Subcutaneous abdominal adipose tissue (tissue), 5 donors: ENCODE results near the gene MUC5AC.

Experiments
- H3K27ac ChIP-seq: one replicate; pipeline ENCODE4 v1.7.0; 2013; ENCODE audit warnings: low read depth, mild to moderate bottlenecking, inconsistent platforms, low read length, moderate library complexity
- H3K27me3 ChIP-seq, 5 donors: one replicate each; pipeline ENCODE4 v1.7.0; 2013; ENCODE audit warnings: low read length in 5 of 5, inconsistent platforms in 1 of 5; ENCODE audit not compliant: control insufficient read depth in 5 of 5, insufficient read depth in 4 of 5
- H3K36me3 ChIP-seq, 5 donors: one replicate each; pipeline ENCODE4 v1.7.0; 2013; ENCODE audit warnings: low read length in 5 of 5; ENCODE audit not compliant: control insufficient read depth in 5 of 5, insufficient read depth in 5 of 5
- H3K4me1 ChIP-seq, 5 donors: one replicate each; pipeline ENCODE4 v1.7.0; 2013; ENCODE audit warnings: low read length in 5 of 5, mild to moderate bottlenecking in 3 of 5, moderate library complexity in 1 of 5; ENCODE audit not compliant: control insufficient read depth in 5 of 5, insufficient read depth in 5 of 5
- H3K4me3 ChIP-seq, 5 donors: one replicate each; pipeline ENCODE4 v1.7.0; 2013; ENCODE audit warnings: low read length in 5 of 5, low read depth in 1 of 5
- H3K9ac ChIP-seq, 5 donors: one replicate each; pipeline ENCODE4 v1.7.0; 2013; ENCODE audit warnings: low read length in 5 of 5, mild to moderate bottlenecking in 4 of 5, moderate library complexity in 3 of 5
- H3K9me3 ChIP-seq, 5 donors: one replicate each; pipeline ENCODE4 v1.7.0; 2013; ENCODE audit warnings: low read length in 5 of 5; ENCODE audit not compliant: control insufficient read depth in 5 of 5
- donor health status: healthy.
- donor health status: healthy.
- donor health status: healthy.
- donor health status: healthy.
- donor health status: healthy.

MUC5AC gene

GRCh38 chr11:1116104-1116503 lies 41.6 kb upstream of the MUC5AC start:
- Histone ChIP-seq H3K4me1 (peaks cover 0 to 1% (median 0%) of the 10 kb centered on the region in 5 donors), H3K9me3 (no peaks in the 10 kb centered on the region), H3K36me3 (no peaks in the 10 kb centered on the region), H3K27ac (no peak overlapping the region), H3K4me3 (no peak overlapping the region), H3K27me3 (peaks cover 7 to 17% (median 11%) of the 10 kb centered on the region in 5 donors), H3K9ac (no peak overlapping the region)

- Histone ChIP-seq H3K27me3 (peaks cover 7 to 15% (median 13%) of the 10 kb centered on the region in 5 donors), H3K27ac (no peak overlapping the region), H3K9me3 (no peaks in the 10 kb centered on the region), H3K4me1 (no peaks in the 10 kb centered on the region), H3K36me3 (no peaks in the 10 kb centered on the region), H3K4me3 (no peak overlapping the region), H3K9ac (no peak overlapping the region)
Observed at GRCh38 chr11:1116666-1117390, 40.9 kb upstream of the MUC5AC start.

- Histone ChIP-seq H3K4me1 (no peaks in the 10 kb centered on the region), H3K27me3 (peaks cover 6 to 19% (median 15%) of the 10 kb centered on the region in 5 donors), H3K9me3 (peaks cover 0 to 5% (median 0%) of the 10 kb centered on the region in 5 donors), H3K9ac (no peak overlapping the region), H3K36me3 (no peaks in the 10 kb centered on the region), H3K4me3 (no peak overlapping the region), H3K27ac (no peak overlapping the region)
Observed at GRCh38 chr11:1117992-1118391, 39.8 kb upstream of the MUC5AC start.

GRCh38 chr11:1118755-1119603 lies 38.8 kb upstream of the MUC5AC start:
- H3K27ac ChIP-seq: no peak overlapping the region
- peaks cover 0 to 5% (median 0%) of the 10 kb centered on the region in 5 donors for H3K9me3 ChIP-seq
- no peaks in the 10 kb centered on the region for H3K36me3 ChIP-seq
- no peak overlapping the region for H3K9ac ChIP-seq
- H3K27me3 ChIP-seq: peaks cover 9 to 25% (median 19%) of the 10 kb centered on the region in 5 donors
- no peaks in the 10 kb centered on the region for H3K4me1 ChIP-seq
- no peak overlapping the region for H3K4me3 ChIP-seq

GRCh38 chr11:1119604-1120146 lies 38.1 kb upstream of the MUC5AC start:
- Histone ChIP-seq H3K27me3 (peaks cover 9 to 25% (median 20%) of the 10 kb centered on the region in 5 donors), H3K4me1 (peaks cover 0 to 3% (median 0%) of the 10 kb centered on the region in 5 donors), H3K27ac (no peak overlapping the region), H3K9me3 (peaks cover 0 to 8% (median 0%) of the 10 kb centered on the region in 5 donors), H3K36me3 (no peaks in the 10 kb centered on the region), H3K9ac (no peak overlapping the region), H3K4me3 (no peak overlapping the region)

GRCh38 chr11:1120532-1121330 lies 37.0 kb upstream of the MUC5AC start:
- Histone ChIP-seq H3K9ac (no peak overlapping the region), H3K4me3 (no peak overlapping the region), H3K9me3 (peaks cover 0 to 8% (median 0%) of the 10 kb centered on the region in 5 donors), H3K27me3 (peaks cover 10 to 26% (median 20%) of the 10 kb centered on the region in 5 donors), H3K27ac (no peak overlapping the region), H3K4me1 (peaks cover 0 to 7% (median 0%) of the 10 kb centered on the region in 5 donors), H3K36me3 (no peaks in the 10 kb centered on the region)

- no peaks in the 10 kb centered on the region for H3K36me3 ChIP-seq
- H3K4me1 ChIP-seq: peaks cover 0 to 7% (median 0%) of the 10 kb centered on the region in 5 donors
- peaks cover 11 to 29% (median 18%) of the 10 kb centered on the region in 5 donors for H3K27me3 ChIP-seq
- no peak overlapping the region for H3K4me3 ChIP-seq
- H3K9me3 ChIP-seq: peaks cover 0 to 8% (median 0%) of the 10 kb centered on the region in 5 donors
- H3K27ac ChIP-seq: no peak overlapping the region
- no peak overlapping the region for H3K9ac ChIP-seq
Observed at GRCh38 chr11:1121331-1121812, 36.4 kb upstream of the MUC5AC start.

- H3K9ac ChIP-seq: no peak overlapping the region
- H3K27ac ChIP-seq: no peak overlapping the region
- H3K4me1 ChIP-seq: peaks cover 0 to 7% (median 0%) of the 10 kb centered on the region in 5 donors
- H3K27me3 ChIP-seq: peaks cover 12 to 35% (median 17%) of the 10 kb centered on the region in 5 donors
- no peak overlapping the region for H3K4me3 ChIP-seq
- peaks cover 0 to 8% (median 0%) of the 10 kb centered on the region in 5 donors for H3K9me3 ChIP-seq
- H3K36me3 ChIP-seq: no peaks in the 10 kb centered on the region
Observed at GRCh38 chr11:1121813-1122663, 35.7 kb upstream of the MUC5AC start.

GRCh38 chr11:1122664-1123002 lies 35.1 kb upstream of the MUC5AC start:
- no peak overlapping the region for H3K4me3 ChIP-seq
- no peak overlapping the region for H3K27ac ChIP-seq
- peaks cover 13 to 36% (median 21%) of the 10 kb centered on the region in 5 donors for H3K27me3 ChIP-seq
- H3K4me1 ChIP-seq: peaks cover 0 to 7% (median 0%) of the 10 kb centered on the region in 5 donors
- no peak overlapping the region for H3K9ac ChIP-seq
- peaks cover 0 to 8% (median 0%) of the 10 kb centered on the region in 5 donors for H3K9me3 ChIP-seq
- H3K36me3 ChIP-seq: no peaks in the 10 kb centered on the region
